Neuronal stem cell (in vitro differentiated cells): ENCODE data around the gene FOXN3.
"Not testable (repeated sequence)": the region's sequence is repeated elsewhere in the genome, so short reads cannot be mapped to it uniquely, and the experiment has no call there.

ENCODE experiments used
- DNase-seq: peaks from one replicate; pipeline ENCODE4 v3.0.0-alpha.2; 2013; ENCODE audit warnings: low spot score
- H2AFZ ChIP-seq: one replicate; pipeline ENCODE4 v1.6.1; 2013; ENCODE audit warnings: mild to moderate bottlenecking, low read length, inconsistent platforms
- H2AK5ac ChIP-seq: 2 replicates; pipeline ENCODE4 v1.6.1; 2013; ENCODE audit warnings: low read depth, mild to moderate bottlenecking, inconsistent platforms, low read length, moderate library complexity, mixed read lengths
- H2BK120ac ChIP-seq: 2 replicates; pipeline ENCODE4 v1.6.1; 2013; ENCODE audit warnings: low read depth, mild to moderate bottlenecking, inconsistent platforms, low read length, moderate library complexity, mixed read lengths
- H2BK12ac ChIP-seq: one replicate; pipeline ENCODE4 v1.6.1; 2013; ENCODE audit warnings: low read length, inconsistent platforms
- H2BK15ac ChIP-seq: 2 replicates; pipeline ENCODE4 v1.6.1; 2013; ENCODE audit warnings: mild to moderate bottlenecking, low read length, inconsistent platforms, mixed read lengths
- H2BK5ac ChIP-seq: one replicate; pipeline ENCODE4 v1.6.1; 2013; ENCODE audit warnings: inconsistent platforms, mild to moderate bottlenecking, low read length, moderate library complexity
- H3K14ac ChIP-seq: one replicate; pipeline ENCODE4 v1.6.1; 2013; ENCODE audit warnings: low read length, inconsistent platforms
- H3K18ac ChIP-seq: 2 replicates; pipeline ENCODE4 v1.6.1; 2013; ENCODE audit warnings: low read length, inconsistent platforms
- H3K23ac ChIP-seq: 2 replicates; pipeline ENCODE4 v1.6.1; 2013; ENCODE audit warnings: low read depth, mild to moderate bottlenecking, mixed read lengths, low read length, inconsistent platforms; ENCODE audit not compliant: poor library complexity
- H3K27ac ChIP-seq: replicated peaks from 3 replicates; pipeline ENCODE4 v1.5.1; 2013; ENCODE audit warnings: low read length, inconsistent platforms
- H3K27me3 ChIP-seq, 3 experiments: 2 replicates each; pipeline ENCODE4 v1.6.1; 2013; ENCODE audit warnings: low read length in 3 of 3, mild to moderate bottlenecking in 2 of 3, inconsistent platforms in 1 of 3, low read depth in 1 of 3, mixed read lengths in 1 of 3, moderate library complexity in 1 of 3; ENCODE audit not compliant: control insufficient read depth in 3 of 3, insufficient read depth in 3 of 3
- H3K36me3 ChIP-seq, 2 donors: replicated peaks in 1 of 2; 2 replicates each; pipeline ENCODE4 v1.6.1; 2013; ENCODE audit warnings: low read length in 2 of 2; ENCODE audit not compliant: control insufficient read depth in 2 of 2, insufficient read depth in 2 of 2
- H3K4ac ChIP-seq: 2 replicates; pipeline ENCODE4 v1.6.1; 2013; ENCODE audit warnings: inconsistent platforms, mild to moderate bottlenecking, low read length, moderate library complexity
- H3K4me1 ChIP-seq, 2 donors: 1 replicate in 1 of 2; 2 replicates in 1 of 2; pipeline ENCODE4 v1.6.1; 2013; ENCODE audit warnings: low read length in 2 of 2, low read depth in 1 of 2; ENCODE audit not compliant: control insufficient read depth in 2 of 2, insufficient read depth in 1 of 2
- H3K4me2 ChIP-seq: one replicate; pipeline ENCODE4 v1.6.1; 2013; ENCODE audit warnings: mild to moderate bottlenecking, low read length, inconsistent platforms; ENCODE audit not compliant: insufficient read depth, poor library complexity, severe bottlenecking
- H3K4me3 ChIP-seq, 2 donors: 2 replicates each; pipeline ENCODE4 v1.5.1; 2013; ENCODE audit warnings: low read length in 2 of 2, mild to moderate bottlenecking in 2 of 2, inconsistent platforms in 1 of 2, moderate library complexity in 1 of 2
- H3K79me1 ChIP-seq: one replicate; pipeline ENCODE4 v1.6.1; 2013; ENCODE audit warnings: low read depth, mild to moderate bottlenecking, inconsistent platforms, low read length, moderate library complexity
- H3K9ac ChIP-seq: one replicate; pipeline ENCODE4 v1.6.1; 2013; ENCODE audit warnings: mild to moderate bottlenecking, low read depth, low read length, inconsistent platforms; ENCODE audit not compliant: poor library complexity
- H3K9me3 ChIP-seq, 2 donors: replicated peaks in 1 of 2; 2 replicates each; pipeline versions ENCODE3 to v1.6.1; 2013; ENCODE audit warnings: low read length in 2 of 2, mild to moderate bottlenecking in 2 of 2, inconsistent platforms in 1 of 2, low read depth in 1 of 2, mixed read lengths in 1 of 2, moderate library complexity in 1 of 2; ENCODE audit not compliant: control insufficient read depth in 2 of 2, insufficient read depth in 1 of 2
- H4K8ac ChIP-seq: one replicate; pipeline ENCODE4 v1.6.1; 2013; ENCODE audit warnings: low read depth, mild to moderate bottlenecking, inconsistent platforms, low read length, moderate library complexity
- H4K91ac ChIP-seq: one replicate; pipeline ENCODE4 v1.6.1; 2013; ENCODE audit warnings: low read length, low read depth, mild to moderate bottlenecking, inconsistent platforms; ENCODE audit not compliant: poor library complexity
- WGBS, 2 donors: extraction: QIAGEN DNeasy Blood & Tissue Kit; methylation state at CpG; one replicate each; pipeline ENCODE4 v1.1.7; 2013; ENCODE audit warnings: missing lambda C conversion rate in 2 of 2, mixed read lengths in 1 of 2; ENCODE audit not compliant: insufficient read length in 2 of 2, insufficient replicate concordance in 1 of 2; ENCODE audit errors: extremely low coverage in 2 of 2; 5-methylcytosine and 5-hydroxymethylcytosine counted together

FOXN3 gene

GRCh38 chr14:89158104-89158503 lies 258.9 kb downstream of the FOXN3 start:
- not testable (repeated sequence) for H3K27me3 ChIP-seq, H2BK120ac ChIP-seq, H2BK5ac ChIP-seq, H2BK12ac ChIP-seq, H3K27ac ChIP-seq, H3K9ac ChIP-seq, H3K4me1 ChIP-seq, H3K9me3 ChIP-seq, H4K8ac ChIP-seq, H4K91ac ChIP-seq, H3K4me3 ChIP-seq, H2AK5ac ChIP-seq, DNase-seq, H3K4ac ChIP-seq, H3K18ac ChIP-seq, H2AFZ ChIP-seq, H3K4me2 ChIP-seq, H3K14ac ChIP-seq, H2BK15ac ChIP-seq, H3K79me1 ChIP-seq, H3K23ac ChIP-seq
- H3K36me3 ChIP-seq, result peaks cover 7 to 34% of the 10 kb centered on the region in 2 donors
- WGBS, 2 donors, result no CpG with 5 or more reads among the region's 7 CpGs

- H3K4me3 ChIP-seq, result no peak overlapping the region
- H3K4me2 ChIP-seq, result no peak overlapping the region
- no peaks in the 10 kb centered on the region for H3K79me1 ChIP-seq
- no peak for DNase-seq
- H3K4me1 ChIP-seq, result no peaks in the 10 kb centered on the region
- H2BK12ac ChIP-seq, result no peak overlapping the region
- no peaks in the 10 kb centered on the region for H3K27me3 ChIP-seq
- H3K23ac ChIP-seq, result no peak overlapping the region
- H4K91ac ChIP-seq, result no peak overlapping the region
- no peak overlapping the region for H4K8ac ChIP-seq
- H3K36me3 ChIP-seq, result peaks cover 1 to 9% of the 10 kb centered on the region in 2 donors
- no CpG with 5 or more reads among the region's 5 CpGs for WGBS, 2 donors
- no peak overlapping the region for H2BK5ac ChIP-seq
- H3K18ac ChIP-seq, result no peak overlapping the region
- H2BK15ac ChIP-seq, result no peak overlapping the region
- H3K27ac ChIP-seq, result no peak overlapping the region
- no peak overlapping the region for H3K4ac ChIP-seq
- H3K9ac ChIP-seq, result no peak overlapping the region
- no peak overlapping the region for H2AFZ ChIP-seq
- H3K9me3 ChIP-seq, result no peaks in the 10 kb centered on the region
- H2AK5ac ChIP-seq, result no peak overlapping the region
- H2BK120ac ChIP-seq, result no peak overlapping the region
- no peak overlapping the region for H3K14ac ChIP-seq
Measured at GRCh38 chr14:89155491-89155890, 261.5 kb downstream of the FOXN3 start.

- H2BK12ac ChIP-seq, H3K79me1 ChIP-seq, H3K9me3 ChIP-seq, H2BK120ac ChIP-seq, H2AK5ac ChIP-seq, H2AFZ ChIP-seq, H4K8ac ChIP-seq, H3K4me3 ChIP-seq, H3K4ac ChIP-seq, H3K27me3 ChIP-seq, H2BK5ac ChIP-seq, DNase-seq, H3K18ac ChIP-seq, H3K14ac ChIP-seq, H2BK15ac ChIP-seq, H3K27ac ChIP-seq, H3K4me2 ChIP-seq, H3K4me1 ChIP-seq, H3K9ac ChIP-seq, H3K36me3 ChIP-seq, H4K91ac ChIP-seq, H3K23ac ChIP-seq: not testable (repeated sequence)
- no CpG with 5 or more reads among the region's 2 CpGs for WGBS, 2 donors
Measured at GRCh38 chr14:89151693-89152092, 265.3 kb downstream of the FOXN3 start.

- no peak overlapping the region for H2BK5ac ChIP-seq
- H3K14ac ChIP-seq, result no peak overlapping the region
- H2BK120ac ChIP-seq, result no peak overlapping the region
- peaks cover 0 to 3% of the 10 kb centered on the region in 2 donors for H3K4me1 ChIP-seq
- H3K9me3 ChIP-seq, result no peaks in the 10 kb centered on the region
- H4K8ac ChIP-seq, result no peak overlapping the region
- no peak for DNase-seq
- no peak overlapping the region for H3K27ac ChIP-seq
- no peak overlapping the region for H2BK15ac ChIP-seq
- no peak overlapping the region for H2BK12ac ChIP-seq
- no peaks in the 10 kb centered on the region for H3K79me1 ChIP-seq
- H4K91ac ChIP-seq, result no peak overlapping the region
- H3K27me3 ChIP-seq, result no peaks in the 10 kb centered on the region
- H3K4me2 ChIP-seq, result no peak overlapping the region
- no peak overlapping the region for H2AK5ac ChIP-seq
- no peak overlapping the region for H3K4me3 ChIP-seq
- H3K36me3 ChIP-seq, result no peaks in the 10 kb centered on the region
- H3K23ac ChIP-seq, result no peak overlapping the region
- H3K9ac ChIP-seq, result no peak overlapping the region
- H2AFZ ChIP-seq, result no peak overlapping the region
- no peak overlapping the region for H3K18ac ChIP-seq
- no CpG with 5 or more reads among the region's 7 CpGs for WGBS, 2 donors
- no peak overlapping the region for H3K4ac ChIP-seq
Measured at GRCh38 chr14:89146274-89146673, 270.8 kb downstream of the FOXN3 start.
